SU-DHL-6 (cell line): ENCODE measurements around the gene ROS1.

Experiments
- H2AFZ ChIP-seq: fragments of 200-600 bp; sonication (generic); 2 replicates; pipeline ENCODE4 v1.6.1; 2014; ENCODE audit warnings: low read depth, mild to moderate bottlenecking, moderate library complexity, mixed read lengths, antibody characterized with exemption, low read length; ENCODE audit not compliant: severe bottlenecking
- H3F3A ChIP-seq: fragments of 200-600 bp; shearing (Covaris generic); 2 replicates; pipeline ENCODE4 v1.6.0; 2016; ENCODE audit warnings: antibody characterized with exemption, mild to moderate bottlenecking; ENCODE audit not compliant: insufficient read depth
- H3K27ac ChIP-seq: fragments of 200-600 bp; sonication (generic); 2 replicates; pipeline ENCODE4 v1.5.1; 2016; ENCODE audit warnings: low read depth, mild to moderate bottlenecking, low read length, moderate library complexity, mixed read lengths
- H3K27me3 ChIP-seq: fragments of 200-600 bp; sonication (generic), shearing (Covaris generic); 2 replicates; pipeline ENCODE4 v1.6.0; 2014; ENCODE audit warnings: mild to moderate bottlenecking, low read length
- H3K36me3 ChIP-seq: fragments of 200-600 bp; sonication (generic); 2 replicates; pipeline ENCODE4 v1.6.1; 2014; ENCODE audit warnings: mild to moderate bottlenecking, low read length, mixed read lengths
- H3K4me2 ChIP-seq: fragments of 300-600, 200-600 bp; shearing (Covaris generic), sonication (generic); 2 replicates; pipeline ENCODE4 v1.6.0; 2014; ENCODE audit warnings: low read length, low read depth, mild to moderate bottlenecking; ENCODE audit not compliant: poor library complexity, severe bottlenecking
- H3K4me3 ChIP-seq: fragments of 200-600 bp; sonication (generic); 2 replicates; pipeline ENCODE4 v1.5.1; 2014; ENCODE audit warnings: antibody characterized with exemption, low read length, mild to moderate bottlenecking, mixed read lengths; ENCODE audit not compliant: insufficient read depth, poor library complexity, severe bottlenecking
- H3K79me2 ChIP-seq: fragments of 200-600 bp; sonication (generic); 2 replicates; pipeline ENCODE4 v1.6.1; 2014; ENCODE audit warnings: mild to moderate bottlenecking, low read length, moderate library complexity; ENCODE audit not compliant: insufficient read depth
- H3K9ac ChIP-seq: fragments of 200-600 bp; sonication (generic); 2 replicates; pipeline ENCODE4 v1.7.0; 2014; ENCODE audit warnings: mild to moderate bottlenecking, low read length
- H3K9me2 ChIP-seq: fragments of 200-600 bp; sonication (generic); replicated peaks from 2 replicates; pipeline ENCODE4 v1.6.1; 2014; ENCODE audit warnings: low read length; ENCODE audit not compliant: insufficient read depth
- H3K9me3 ChIP-seq: fragments of 200-600 bp; sonication (generic); 2 replicates; pipeline ENCODE4 v1.6.1; 2014; ENCODE audit warnings: low read length, mixed read lengths; ENCODE audit not compliant: insufficient read depth
- H4K20me1 ChIP-seq: fragments of 200-600 bp; sonication (generic); 2 replicates; pipeline ENCODE4 v1.6.1; 2014; ENCODE audit warnings: low read depth, mild to moderate bottlenecking, antibody characterized with exemption, low read length, moderate library complexity, mixed read lengths
- CTCF ChIP-seq: fragments of 200-600 bp; sonication (generic); IDR thresholded peaks from one replicate; pipeline ENCODE4 v1.5.1; 2017; ENCODE audit warnings: antibody characterized with exemption, mild to moderate bottlenecking, low read length, moderate library complexity; ENCODE audit not compliant: insufficient read depth, poor library complexity, severe bottlenecking
- EZH2phosphoT487 ChIP-seq: fragments of 200-600 bp; sonication (generic), shearing (Covaris generic); conservative IDR thresholded peaks from 2 replicates; pipeline ENCODE4 v1.6.1; 2018; ENCODE audit warnings: mild to moderate bottlenecking, antibody characterized with exemption, low read length, moderate library complexity, mixed read lengths

The ROS1 gene

GRCh38 chr6:117393045-117393444 lies 32.7 kb downstream of the ROS1 start:
- no peaks in the 10 kb centered on the region for H3F3A ChIP-seq
- no peak overlapping the region for H3K4me2 ChIP-seq
- no peak overlapping the region for H3K4me3 ChIP-seq
- H3K9ac ChIP-seq, result no peak overlapping the region
- no peaks in the 10 kb centered on the region for H3K9me2 ChIP-seq
- no peaks in the 10 kb centered on the region for H4K20me1 ChIP-seq
- TF ChIP-seq EZH2phosphoT487 (no peak), CTCF (no peak)
- no peaks in the 10 kb centered on the region for H3K27me3 ChIP-seq
- H3K9me3 ChIP-seq, result no peaks in the 10 kb centered on the region
- no peak overlapping the region for H3K27ac ChIP-seq
- no peaks in the 10 kb centered on the region for H3K36me3 ChIP-seq
- H3K79me2 ChIP-seq, result no peaks in the 10 kb centered on the region
- no peak overlapping the region for H2AFZ ChIP-seq

GRCh38 chr6:117391874-117392583 lies 33.7 kb downstream of the ROS1 start:
- H3K9me2 ChIP-seq, result no peaks in the 10 kb centered on the region
- H3K36me3 ChIP-seq, result no peaks in the 10 kb centered on the region
- no peak overlapping the region for H3K27ac ChIP-seq
- H3K27me3 ChIP-seq, result no peaks in the 10 kb centered on the region
- H2AFZ ChIP-seq, result no peak overlapping the region
- H3F3A ChIP-seq, result no peaks in the 10 kb centered on the region
- no peaks in the 10 kb centered on the region for H4K20me1 ChIP-seq
- no peaks in the 10 kb centered on the region for H3K79me2 ChIP-seq
- H3K4me3 ChIP-seq, result no peak overlapping the region
- TF ChIP-seq CTCF, result no peak
- no peak for TF ChIP-seq EZH2phosphoT487
- no peaks in the 10 kb centered on the region for H3K9me3 ChIP-seq
- no peak overlapping the region for H3K4me2 ChIP-seq
- H3K9ac ChIP-seq, result no peak overlapping the region

- Histone ChIP-seq H3F3A (no peaks in the 10 kb centered on the region), H3K9me3 (no peaks in the 10 kb centered on the region), H3K36me3 (no peaks in the 10 kb centered on the region), H3K4me2 (no peak overlapping the region), H3K27me3 (no peaks in the 10 kb centered on the region), H3K27ac (no peak overlapping the region), H3K9me2 (no peaks in the 10 kb centered on the region), H2AFZ (no peak overlapping the region), H4K20me1 (no peaks in the 10 kb centered on the region), H3K9ac (no peak overlapping the region), H3K79me2 (no peaks in the 10 kb centered on the region), H3K4me3 (no peak overlapping the region)
- TF ChIP-seq EZH2phosphoT487, result no peak
These were observed 36.3 kb downstream of the ROS1 start for GRCh38 chr6:117389227-117390057.

- H2AFZ ChIP-seq, result no peak overlapping the region
- H3K9me3 ChIP-seq, result no peaks in the 10 kb centered on the region
- no peaks in the 10 kb centered on the region for H3K27me3 ChIP-seq
- no peaks in the 10 kb centered on the region for H3K9me2 ChIP-seq
- H3K4me3 ChIP-seq, result no peak overlapping the region
- TF ChIP-seq CTCF, result no peak
- TF ChIP-seq EZH2phosphoT487, result no peak
- H3K4me2 ChIP-seq, result no peak overlapping the region
- H3K36me3 ChIP-seq, result no peaks in the 10 kb centered on the region
- no peak overlapping the region for H3K9ac ChIP-seq
- H3K27ac ChIP-seq, result no peak overlapping the region
- no peaks in the 10 kb centered on the region for H4K20me1 ChIP-seq
- no peaks in the 10 kb centered on the region for H3K79me2 ChIP-seq
- no peaks in the 10 kb centered on the region for H3F3A ChIP-seq
These were observed 38.2 kb downstream of the ROS1 start for GRCh38 chr6:117387454-117387974.
